A673 (cell line): ENCODE measurements around the gene PYGM.

Source experiments
- EZH2 ChIP-seq: fragments of 200-600 bp; sonication (generic); IDR thresholded peaks from 2 replicates; pipeline ENCODE4 v1.6.1; 2017; ENCODE audit warnings: borderline replicate concordance, low read depth, mild to moderate bottlenecking, mixed read lengths, antibody characterized with exemption, low read length; ENCODE audit not compliant: poor library complexity, severe bottlenecking
- TF ChIP-seq, protein P1 (sequence below): fragments of 300-800, 200-600 bp; sonication (generic); conservative IDR thresholded peaks from 2 replicates; pipeline ENCODE4 v1.5.1; 2017; ENCODE audit warnings: low read depth, mild to moderate bottlenecking, antibody characterized with exemption, low read length, moderate library complexity, mixed read lengths

DNA sequence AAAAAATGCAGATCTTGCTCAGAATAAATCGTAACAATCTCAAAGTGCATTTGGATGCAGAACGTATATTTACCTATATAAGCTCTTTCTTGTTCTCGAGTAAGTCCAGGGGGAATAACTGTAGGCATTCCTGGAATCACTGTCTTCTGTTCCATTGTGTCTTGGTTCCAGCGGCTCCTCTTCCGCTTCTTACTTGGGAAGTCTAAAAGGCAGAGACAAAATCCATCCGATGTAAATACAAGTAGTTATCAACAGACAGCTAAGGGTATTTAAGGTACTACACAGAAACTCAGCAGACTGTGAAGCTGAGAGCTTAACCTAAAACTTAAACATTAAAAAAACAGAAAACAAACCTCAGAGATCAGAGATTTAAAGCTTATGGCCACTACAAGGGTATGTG is 16.7 kb upstream of the PYGM start:
- TF ChIP-seq, protein P1, sequence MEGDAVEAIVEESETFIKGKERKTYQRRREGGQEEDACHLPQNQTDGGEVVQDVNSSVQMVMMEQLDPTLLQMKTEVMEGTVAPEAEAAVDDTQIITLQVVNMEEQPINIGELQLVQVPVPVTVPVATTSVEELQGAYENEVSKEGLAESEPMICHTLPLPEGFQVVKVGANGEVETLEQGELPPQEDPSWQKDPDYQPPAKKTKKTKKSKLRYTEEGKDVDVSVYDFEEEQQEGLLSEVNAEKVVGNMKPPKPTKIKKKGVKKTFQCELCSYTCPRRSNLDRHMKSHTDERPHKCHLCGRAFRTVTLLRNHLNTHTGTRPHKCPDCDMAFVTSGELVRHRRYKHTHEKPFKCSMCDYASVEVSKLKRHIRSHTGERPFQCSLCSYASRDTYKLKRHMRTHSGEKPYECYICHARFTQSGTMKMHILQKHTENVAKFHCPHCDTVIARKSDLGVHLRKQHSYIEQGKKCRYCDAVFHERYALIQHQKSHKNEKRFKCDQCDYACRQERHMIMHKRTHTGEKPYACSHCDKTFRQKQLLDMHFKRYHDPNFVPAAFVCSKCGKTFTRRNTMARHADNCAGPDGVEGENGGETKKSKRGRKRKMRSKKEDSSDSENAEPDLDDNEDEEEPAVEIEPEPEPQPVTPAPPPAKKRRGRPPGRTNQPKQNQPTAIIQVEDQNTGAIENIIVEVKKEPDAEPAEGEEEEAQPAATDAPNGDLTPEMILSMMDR = no peak
- no peak for TF ChIP-seq EZH2
